ENCODE results near the gene MAGEA9B. TPM values are rescaled to one million over a fixed set of nuclear protein-coding genes. Genes with fewer than 3 reads are reported as not detected.
"Not testable (repeated sequence)": the region's sequence is repeated elsewhere in the genome, so short reads cannot be mapped to it uniquely, and the experiment has no call there.

The MAGEA9B gene
- total RNA-seq, 1 experiment from 2014 or later: 0.11 TPM

DNA sequence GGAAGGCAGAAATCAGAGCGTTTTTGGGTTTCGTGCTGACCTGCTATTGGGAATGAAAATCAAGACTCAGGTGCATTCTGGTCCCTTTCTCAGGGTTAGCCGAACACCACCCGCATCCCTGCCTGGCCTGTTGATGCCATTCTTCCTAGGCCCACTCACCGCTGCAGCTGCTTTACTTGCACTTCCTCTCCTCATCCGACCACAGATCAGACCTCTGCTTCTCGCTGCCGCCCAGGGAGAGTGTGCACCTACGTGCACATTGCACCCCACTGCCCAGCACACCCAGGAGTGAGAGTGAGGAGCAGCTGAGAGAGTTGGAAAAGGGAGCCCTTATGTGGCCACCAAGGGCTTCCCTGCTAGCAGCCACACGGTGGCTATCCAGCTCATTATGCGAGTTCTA lies 49.8 kb downstream of the MAGEA9B start:
- not testable (repeated sequence) for H3K4me1 ChIP-seq (ENCODE audit: low read length); H3K9me3 ChIP-seq (ENCODE audit: low read length); H3K27me3 ChIP-seq (ENCODE audit: low read length); H3K9me2 ChIP-seq (replicated peaks; ENCODE audit: insufficient read depth, low read length); H3K9ac ChIP-seq (ENCODE audit: low read length); H3K27ac ChIP-seq (ENCODE audit: low read length); H3K79me2 ChIP-seq (ENCODE audit: low read length); DNase-seq; H3K4me2 ChIP-seq (ENCODE audit: low read depth, low read length, poor library complexity, severe bottlenecking); H2AFZ ChIP-seq (ENCODE audit: low read length); H3K4me3 ChIP-seq (ENCODE audit: low read length); H4K20me1 ChIP-seq (ENCODE audit: insufficient read depth, low read depth, low read length); H3K36me3 ChIP-seq (ENCODE audit: insufficient read depth, low read length)

DNA sequence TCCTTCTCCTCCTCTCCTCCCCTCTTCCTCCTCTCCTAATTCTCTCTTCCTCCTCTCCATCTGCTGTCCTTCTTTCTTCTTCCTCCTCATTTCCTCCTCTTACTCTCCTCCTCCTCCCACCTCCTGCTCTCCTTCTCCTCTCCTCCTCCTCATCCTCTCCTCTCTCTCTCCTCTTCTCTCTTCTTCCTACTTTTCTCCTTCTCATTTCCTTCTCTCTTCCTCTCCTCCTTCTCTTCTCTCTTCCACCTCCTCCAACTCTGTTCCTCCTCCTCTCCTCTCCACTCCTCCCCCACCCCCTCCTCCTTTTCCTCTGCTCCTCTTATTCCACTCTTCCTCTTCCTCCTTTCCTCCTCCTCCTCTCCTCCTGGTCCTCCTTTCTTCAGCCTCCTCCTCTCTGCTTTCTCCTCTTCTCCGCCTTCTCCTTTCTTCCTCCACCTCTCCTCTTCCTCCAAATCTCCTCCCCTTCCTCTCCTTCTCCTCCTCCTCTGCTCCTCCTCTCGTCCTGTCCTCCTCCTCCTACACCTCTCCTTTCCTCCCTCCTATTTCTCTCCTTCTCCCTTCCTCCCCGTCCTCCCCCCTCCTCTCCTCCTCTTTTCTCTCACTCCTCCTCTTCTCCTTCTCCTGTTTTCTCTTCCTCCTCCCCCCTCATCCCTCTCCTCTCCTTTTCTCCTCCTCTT lies 52.2 kb downstream of the MAGEA9B start:
- not testable (repeated sequence) for H4K20me1 ChIP-seq (ENCODE audit: insufficient read depth, low read depth, low read length); H2AFZ ChIP-seq (ENCODE audit: low read length); H3K4me2 ChIP-seq (ENCODE audit: low read depth, low read length, poor library complexity, severe bottlenecking); H3K36me3 ChIP-seq (ENCODE audit: insufficient read depth, low read length); H3K9ac ChIP-seq (ENCODE audit: low read length); H3K9me2 ChIP-seq (replicated peaks; ENCODE audit: insufficient read depth, low read length); H3K9me3 ChIP-seq (ENCODE audit: low read length); H3K27ac ChIP-seq (ENCODE audit: low read length); DNase-seq; H3K27me3 ChIP-seq (ENCODE audit: low read length); H3K79me2 ChIP-seq (ENCODE audit: low read length); H3K4me3 ChIP-seq (ENCODE audit: low read length)
- peaks cover 23% of the 10 kb centered on the region for H3K4me1 ChIP-seq (ENCODE audit: low read length)

DNA sequence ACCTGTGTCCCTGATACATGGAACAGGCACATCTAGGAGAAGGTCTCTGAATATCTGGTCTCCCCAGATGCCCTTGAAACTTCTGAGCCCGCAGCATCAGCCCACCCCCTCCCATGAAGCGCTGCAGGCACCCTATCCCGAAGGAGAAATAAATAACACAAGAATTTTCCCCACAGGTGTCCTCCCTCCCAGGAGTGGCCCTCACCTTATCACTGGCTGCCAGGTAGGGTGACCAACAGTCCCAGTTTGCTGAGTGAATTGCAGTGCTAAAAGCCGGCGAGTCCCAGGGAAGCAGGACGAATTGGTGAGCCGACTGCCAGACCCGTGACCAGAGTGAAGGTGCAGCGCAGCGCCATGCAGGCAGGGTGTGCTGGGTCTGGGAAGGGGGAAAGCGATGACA lies 53.3 kb downstream of the MAGEA9B start:
- not testable (repeated sequence) for H3K36me3 ChIP-seq (ENCODE audit: insufficient read depth, low read length); H3K9me2 ChIP-seq (replicated peaks; ENCODE audit: insufficient read depth, low read length); H3K27ac ChIP-seq (ENCODE audit: low read length); H3K9ac ChIP-seq (ENCODE audit: low read length); H3K79me2 ChIP-seq (ENCODE audit: low read length); H2AFZ ChIP-seq (ENCODE audit: low read length); H3K9me3 ChIP-seq (ENCODE audit: low read length); DNase-seq; H3K4me3 ChIP-seq (ENCODE audit: low read length); H3K27me3 ChIP-seq (ENCODE audit: low read length); H4K20me1 ChIP-seq (ENCODE audit: insufficient read depth, low read depth, low read length); H3K4me2 ChIP-seq (ENCODE audit: low read depth, low read length, poor library complexity, severe bottlenecking)
- peaks cover 22% of the 10 kb centered on the region for H3K4me1 ChIP-seq (ENCODE audit: low read length)

DNA sequence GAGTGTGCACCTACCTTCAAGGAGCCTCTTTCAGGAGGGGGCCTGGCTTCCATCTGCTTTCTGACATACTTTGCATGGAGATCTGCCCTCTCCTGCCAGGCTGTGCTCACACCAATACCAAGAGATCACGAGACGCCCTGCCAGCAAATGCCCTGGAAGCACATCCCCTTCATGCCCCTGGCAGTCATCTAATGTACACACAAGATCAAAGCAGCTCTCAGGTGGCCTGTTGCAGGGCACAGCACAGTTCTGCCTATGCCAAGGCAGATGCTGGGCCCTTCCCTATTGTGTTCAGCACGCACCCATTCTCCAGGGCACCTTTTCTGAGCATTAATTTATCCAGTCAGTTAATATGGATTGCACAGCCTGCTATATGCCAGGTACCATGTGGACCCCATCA lies 54.4 kb downstream of the MAGEA9B start:
- H3K27ac ChIP-seq (ENCODE audit: low read length); H3K36me3 ChIP-seq (ENCODE audit: insufficient read depth, low read length); H3K4me3 ChIP-seq (ENCODE audit: low read length); H3K27me3 ChIP-seq (ENCODE audit: low read length); H2AFZ ChIP-seq (ENCODE audit: low read length); H3K9me2 ChIP-seq (replicated peaks; ENCODE audit: insufficient read depth, low read length); H3K79me2 ChIP-seq (ENCODE audit: low read length); DNase-seq; H3K4me2 ChIP-seq (ENCODE audit: low read depth, low read length, poor library complexity, severe bottlenecking); H4K20me1 ChIP-seq (ENCODE audit: insufficient read depth, low read depth, low read length); H3K9ac ChIP-seq (ENCODE audit: low read length); H3K9me3 ChIP-seq (ENCODE audit: low read length): not testable (repeated sequence)
- peaks cover 20% of the 10 kb centered on the region for H3K4me1 ChIP-seq (ENCODE audit: low read length)

Other genes with a start within 250 kb of the MAGEA9B start
- 134 and 263 TPM in 2 replicates for gene IDS, start 82.2 kb downstream of the MAGEA9B start, total RNA-seq (2014; rRNA removed; shearing (Covaris generic); ENCODE audit: low replicate concordance)
- gene EOLA1, start 46.4 kb downstream of the MAGEA9B start, total RNA-seq (2014; rRNA removed; shearing (Covaris generic); ENCODE audit: low replicate concordance): 11.6 and 12.5 TPM in 2 replicates
- not detected in 2 replicates for gene HSFX3, start 37.5 kb downstream of the MAGEA9B start, total RNA-seq (2014; rRNA removed; shearing (Covaris generic); ENCODE audit: low replicate concordance)
- gene HSFX2, start 7.9 kb upstream of the MAGEA9B start, total RNA-seq (2014; rRNA removed; shearing (Covaris generic); ENCODE audit: low replicate concordance): not detected in 2 replicates
- gene TMEM185A, start 44.3 kb upstream of the MAGEA9B start, total RNA-seq (2014; rRNA removed; shearing (Covaris generic); ENCODE audit: low replicate concordance): 11.5 and 34.2 TPM in 2 replicates
- gene MAGEA11, start 124.6 kb upstream of the MAGEA9B start, total RNA-seq (2014; rRNA removed; shearing (Covaris generic); ENCODE audit: low replicate concordance): not detected in 2 replicates
- gene HSFX1, start 186.6 kb upstream of the MAGEA9B start, total RNA-seq (2014; rRNA removed; shearing (Covaris generic); ENCODE audit: low replicate concordance): 1.2 TPM in 1 of 2 replicates, not detected in the other
- not detected in 2 replicates for gene MAGEA9, start 194.5 kb upstream of the MAGEA9B start, total RNA-seq (2014; rRNA removed; shearing (Covaris generic); ENCODE audit: low replicate concordance)

Data from Karpas-422 (cell line).